Stimulated activated CD8-positive, alpha-beta memory T cell treated with anti-CD3 and anti-CD28 coated beads, Interleukin-2, amount 100 ng/mL, for 48 hours (primary cell): Measurements from ENCODE around the gene MYO18B.

Experiments used
- DNase-seq, 2 donors: peaks; one replicate each; pipeline ENCODE4 v3.0.0-alpha.2; 2020; ENCODE audit warnings: low read depth in 2 of 2

MYO18B gene

DNA sequence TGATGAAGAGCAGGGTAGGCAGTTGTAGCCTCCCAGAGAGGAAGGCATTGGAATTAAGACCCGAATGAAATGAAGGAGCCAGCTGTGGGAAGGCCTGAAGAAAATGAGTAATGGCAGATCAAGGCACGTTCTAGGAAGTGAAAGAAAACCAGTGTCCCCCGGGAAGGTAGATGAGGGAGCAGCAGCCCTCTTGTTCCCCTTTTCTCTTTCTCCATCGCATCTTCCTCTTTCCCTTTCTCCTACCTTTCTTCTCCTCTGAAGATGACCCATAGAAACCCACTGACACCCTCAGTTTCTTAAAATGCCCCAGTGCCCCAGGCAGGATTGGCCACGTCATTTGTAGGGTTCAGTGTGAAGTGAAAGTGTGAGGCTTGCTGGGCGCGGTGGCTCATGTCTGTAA lies 254.7 kb downstream of the MYO18B start:
- no peak for DNase-seq

GRCh38 chr22:25997886-25998775 lies 256.1 kb downstream of the MYO18B start:
- DNase-seq = no peak

- no peak for DNase-seq
Observed at GRCh38 chr22:26002456-26002855, 260.5 kb downstream of the MYO18B start.

DNA sequence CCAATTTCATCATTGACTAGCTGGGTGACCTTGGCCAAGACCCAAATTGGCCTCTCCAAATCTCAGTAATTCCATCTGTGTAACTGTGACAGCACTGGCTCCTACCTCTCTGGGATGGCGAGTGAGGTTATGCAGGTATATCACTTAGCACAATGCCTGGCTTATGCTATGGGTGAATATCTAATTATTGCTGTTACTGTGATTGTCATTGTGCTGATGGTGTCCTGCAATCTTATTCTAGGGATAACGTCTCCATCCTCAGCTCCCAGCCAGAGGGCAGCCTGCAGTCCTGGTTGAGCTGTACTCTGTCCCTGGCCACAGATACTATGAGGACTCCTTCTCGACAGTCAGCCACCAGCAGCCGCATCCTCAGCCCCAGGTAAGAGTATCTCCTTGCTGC lies 262.5 kb downstream of the MYO18B start:
- no peak for DNase-seq

DNA sequence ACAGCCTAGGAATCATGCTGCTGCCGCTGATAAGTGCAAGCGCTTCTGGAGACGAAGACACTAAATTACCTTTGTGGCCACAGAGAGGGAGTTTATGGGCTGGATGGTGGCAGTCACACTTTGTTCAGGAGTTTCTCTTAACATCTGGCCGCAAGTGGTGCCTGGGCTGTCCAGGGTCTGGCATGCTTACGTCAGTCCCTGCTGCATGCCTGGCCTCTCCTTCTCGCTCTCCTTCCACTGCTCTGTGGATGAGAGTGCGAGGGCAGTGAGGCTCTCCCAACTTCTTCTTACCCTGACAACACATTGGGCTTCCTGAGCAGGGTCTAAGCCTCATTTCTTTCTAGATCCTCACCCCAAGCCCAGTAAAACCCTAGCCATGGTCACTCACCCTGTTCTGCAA lies 266.6 kb downstream of the MYO18B start:
- DNase-seq = no peak

DNA sequence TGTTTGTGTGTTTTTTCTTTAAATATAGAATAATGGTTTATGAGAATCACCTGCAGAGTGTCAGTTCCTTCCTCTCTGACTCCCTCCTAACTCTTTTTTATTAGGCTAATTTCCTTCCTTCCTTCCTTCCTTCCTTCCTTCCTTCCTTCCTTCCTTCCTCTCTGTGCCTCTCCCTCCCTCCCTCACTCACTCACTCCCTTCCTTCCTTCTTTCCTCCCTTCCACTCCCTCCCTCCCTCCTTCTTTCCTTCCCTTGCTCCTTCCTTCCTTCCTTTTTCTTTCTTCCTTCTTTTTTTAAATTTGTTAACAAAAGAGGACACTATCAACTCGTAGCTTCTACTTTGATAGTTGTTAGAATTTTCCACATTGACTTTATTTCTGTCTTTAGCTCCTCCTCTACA lies 274.9 kb downstream of the MYO18B start:
- DNase-seq = no peak

DNA sequence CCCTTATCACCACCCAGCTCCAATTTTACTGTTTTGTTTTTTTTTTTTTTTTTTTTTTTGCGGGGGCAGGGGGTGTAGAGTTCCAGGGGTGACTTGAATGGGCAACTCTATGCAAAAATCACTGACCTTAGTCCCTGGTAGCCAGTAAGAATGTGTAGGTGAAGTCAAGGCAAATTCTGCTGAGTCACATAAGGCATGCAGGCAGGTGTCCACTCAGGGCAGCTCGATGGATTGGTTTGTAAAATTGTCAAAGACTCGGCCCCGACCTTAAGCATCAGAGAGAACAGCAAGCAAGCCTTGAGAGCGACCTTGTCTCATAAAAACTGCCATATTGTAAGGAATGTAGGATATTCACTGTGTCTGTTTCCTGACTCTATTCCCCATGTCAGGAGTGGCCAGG lies 275.9 kb downstream of the MYO18B start:
- no peak for DNase-seq

DNA sequence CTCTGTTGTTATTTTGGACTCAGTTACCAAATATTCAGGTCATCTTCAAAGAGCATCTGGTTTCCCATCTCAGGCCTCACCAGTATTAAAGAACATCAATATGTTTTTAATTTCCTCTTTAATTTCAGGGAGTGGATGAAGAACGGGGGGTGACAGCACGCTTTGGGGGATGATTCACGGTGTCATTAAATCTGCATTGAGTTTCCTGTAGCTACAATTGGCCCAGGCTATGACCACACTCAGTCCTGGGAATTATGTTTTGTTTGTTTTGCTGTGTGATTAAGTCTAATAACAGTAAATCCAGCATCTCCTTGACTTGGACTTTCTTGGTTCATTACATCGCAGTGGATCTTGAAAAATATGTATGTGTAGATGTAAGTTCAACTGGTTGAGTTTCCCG lies 277.6 kb downstream of the MYO18B start:
- no peak for DNase-seq

DNA sequence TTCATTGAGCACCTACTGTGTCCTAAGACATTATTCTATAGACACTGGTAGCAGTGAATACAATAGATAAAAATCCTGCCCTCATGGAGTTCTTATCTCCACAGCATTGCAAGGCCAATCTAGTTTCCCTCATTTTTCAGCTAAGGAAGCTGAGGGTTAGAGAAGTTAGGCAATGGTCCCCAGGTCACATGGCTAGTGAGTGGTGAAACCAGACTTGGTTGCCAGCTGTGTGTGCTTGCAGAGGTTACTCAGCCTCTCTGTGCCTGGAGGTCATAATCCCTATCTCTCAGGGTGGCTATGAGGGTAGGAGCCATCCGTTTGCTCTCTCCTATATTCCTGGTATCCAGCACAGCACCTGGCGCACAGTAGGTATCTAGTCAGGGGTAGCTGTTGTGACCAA lies 279.5 kb downstream of the MYO18B start:
- no peak for DNase-seq

GRCh38 chr22:26023104-26023775 lies 281.3 kb downstream of the MYO18B start:
- DNase-seq = no peak

- no peak for DNase-seq
Observed at GRCh38 chr22:26025626-26026025, 283.6 kb downstream of the MYO18B start.

- DNase-seq = no peak
Observed at GRCh38 chr22:26027341-26027740, 285.4 kb downstream of the MYO18B start.

GRCh38 chr22:26031641-26032040 lies 289.7 kb downstream of the MYO18B start:
- DNase-seq = no peak

- no peak for DNase-seq
Observed at GRCh38 chr22:26033071-26033470, 291.1 kb downstream of the MYO18B start.

DNA sequence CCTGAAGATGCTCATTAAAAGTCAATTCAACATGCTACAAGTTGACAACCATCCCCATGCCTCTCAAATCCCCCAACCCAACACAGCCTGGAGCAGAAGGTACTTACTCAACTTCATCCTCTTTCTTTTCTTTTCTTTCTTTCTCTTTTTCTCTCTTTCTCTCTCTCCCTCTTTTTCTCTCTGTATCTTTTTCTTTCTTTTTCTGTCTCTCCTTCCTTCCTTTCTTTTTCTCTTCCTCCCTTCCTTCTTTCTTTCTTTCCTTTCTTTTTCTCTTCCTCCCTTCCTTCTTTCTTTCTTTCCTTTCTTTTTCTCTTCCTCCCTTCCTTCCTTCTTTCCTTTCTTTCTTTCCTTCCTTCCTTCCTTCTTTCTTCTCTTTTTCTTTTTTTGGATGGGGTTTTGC lies 291.6 kb downstream of the MYO18B start:
- DNase-seq = no peak

DNA sequence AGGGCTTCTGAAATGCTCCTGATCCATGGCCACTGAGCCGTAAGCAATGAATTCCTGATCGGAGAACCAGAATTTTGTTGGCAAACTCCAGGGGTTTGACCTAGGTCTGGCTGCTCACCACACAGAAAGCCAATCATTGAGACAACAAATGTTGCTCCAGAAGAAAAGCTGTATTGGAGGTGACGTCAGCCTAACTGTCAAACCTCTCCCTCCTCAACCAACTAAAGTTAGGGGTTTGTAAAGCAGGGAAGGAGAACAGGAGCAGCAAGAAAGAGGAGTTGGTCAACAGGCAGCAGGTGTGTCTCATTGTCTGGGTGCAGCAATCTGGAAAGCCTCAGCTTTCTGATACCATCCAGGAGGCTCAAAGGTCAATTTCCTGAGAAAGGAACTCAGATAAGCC lies 293.5 kb downstream of the MYO18B start:
- DNase-seq = no peak

GRCh38 chr22:26038365-26038764 lies 296.4 kb downstream of the MYO18B start:
- no peak for DNase-seq

DNA sequence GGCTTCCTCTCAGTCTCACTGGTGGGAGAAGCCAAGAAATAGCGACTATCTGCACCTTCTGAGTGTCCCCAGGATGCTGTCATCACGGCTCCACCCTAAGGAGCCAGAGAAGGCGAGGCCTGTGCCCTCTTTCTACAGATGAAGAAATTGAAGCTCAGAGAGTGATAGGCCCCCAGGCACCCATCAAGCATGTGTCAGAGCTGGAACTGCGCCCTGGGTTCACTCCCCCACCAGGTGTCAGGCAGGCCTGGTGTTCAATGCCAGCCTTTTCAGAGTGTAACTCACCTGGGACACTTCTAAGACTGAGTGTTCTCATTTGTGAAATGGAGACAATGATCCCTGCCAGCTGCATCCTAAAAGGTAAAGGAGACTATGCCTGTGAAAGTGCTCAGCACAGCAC lies 299.9 kb downstream of the MYO18B start:
- no peak for DNase-seq

- DNase-seq = no peak
Observed at GRCh38 chr22:26043031-26043430, 301.0 kb downstream of the MYO18B start.

DNA sequence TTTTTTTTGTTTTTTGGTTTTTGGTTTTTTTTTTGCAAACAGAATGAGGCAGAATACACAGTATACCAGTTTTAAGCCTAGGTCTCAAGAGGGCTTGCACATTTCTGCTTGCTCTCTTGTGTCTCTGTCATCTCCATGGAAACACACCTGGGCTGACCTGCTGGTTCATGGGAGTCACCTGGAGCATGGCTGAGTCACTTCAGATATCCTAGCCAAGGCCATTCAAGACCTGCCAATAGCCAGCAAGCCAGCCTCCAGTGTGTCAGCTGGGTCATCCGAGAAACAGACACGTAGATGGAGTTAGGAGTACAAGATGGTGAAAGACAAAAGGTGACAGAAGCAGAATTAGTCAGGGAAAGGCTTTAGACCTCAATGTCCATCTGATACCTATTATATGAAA lies 303.1 kb downstream of the MYO18B start:
- DNase-seq = no peak

DNA sequence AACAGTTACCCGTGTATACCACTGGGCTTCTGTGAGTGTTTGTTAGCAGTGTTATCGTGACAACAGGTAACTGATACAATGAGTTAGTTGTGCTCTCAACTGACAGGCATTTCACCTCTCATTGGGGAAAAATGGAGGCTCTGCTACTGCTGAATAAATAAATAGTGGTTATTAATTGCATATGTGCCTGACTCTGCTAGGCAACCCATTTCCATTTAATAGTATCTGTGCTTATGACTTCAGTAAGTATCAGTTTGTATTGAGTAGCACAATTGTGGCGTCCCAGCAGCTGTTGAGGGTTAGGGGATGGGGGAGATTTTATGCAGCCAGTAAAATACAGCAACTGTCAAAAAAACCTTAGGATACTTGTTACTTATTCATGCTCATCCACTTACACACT lies 303.9 kb downstream of the MYO18B start:
- no peak for DNase-seq

GRCh38 chr22:26047516-26047915 lies 305.5 kb downstream of the MYO18B start:
- DNase-seq = no peak

DNA sequence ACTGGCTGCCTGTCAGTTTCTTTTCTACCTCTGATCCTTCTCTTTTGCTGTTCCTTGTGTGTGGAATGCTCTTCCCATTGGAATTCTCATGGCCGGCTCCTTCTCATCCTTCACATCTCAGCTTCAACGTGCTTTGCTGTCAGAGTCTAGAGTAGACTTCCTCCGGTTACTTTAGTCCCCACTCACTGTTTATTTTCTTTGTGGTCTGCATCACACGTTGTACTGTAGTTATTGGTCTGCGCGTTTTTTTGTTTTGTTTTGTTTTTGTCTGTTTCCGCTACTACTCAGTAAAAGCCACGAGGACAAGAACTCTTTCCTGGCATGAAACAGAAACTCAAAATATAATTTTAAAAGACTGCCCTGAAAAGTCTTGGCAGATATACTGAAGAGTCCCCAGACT lies 305.9 kb downstream of the MYO18B start:
- no peak for DNase-seq
